ENCODE measurements around the gene SPTSSA. TPM values are rescaled to one million over a fixed set of nuclear protein-coding genes. Genes with fewer than 3 reads are reported as not detected.

The SPTSSA gene
- total and polyA plus RNA-seq, 12 donors, result 20.6 to 205 (median 55.3) TPM

DNA sequence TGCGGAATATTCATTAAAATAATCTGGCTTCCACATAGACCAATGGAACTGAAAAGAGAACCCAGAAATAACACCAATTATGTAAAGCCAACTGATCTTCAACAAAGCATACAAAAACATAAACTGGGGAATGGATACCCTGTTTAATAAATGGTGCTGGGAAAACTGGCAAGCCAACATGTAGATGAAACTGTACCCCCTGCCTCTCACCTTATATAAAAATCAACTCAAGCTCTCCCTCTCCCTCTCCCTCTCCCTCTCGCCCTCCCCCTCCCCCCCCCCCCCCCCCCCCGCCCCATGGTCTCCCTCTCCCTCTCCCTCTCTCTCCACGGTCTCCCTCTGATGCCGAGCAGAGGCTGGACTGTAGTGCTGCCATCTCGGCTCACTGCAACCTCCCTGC, 13.1 kb upstream of the SPTSSA start:
- no peaks in the 10 kb centered on the region for H3K9me3 ChIP-seq (replicated peaks in 1 of 3)
- no peaks in the 10 kb centered on the region for H3K36me3 ChIP-seq (replicated peaks in 1 of 2)
- no peak overlapping the region for H3K27ac ChIP-seq
- intact Hi-C loops (cut with DNase I), result no loop called here
- H3K4me3 ChIP-seq, result no peak overlapping the region
- no peaks in the 10 kb centered on the region for H3K4me1 ChIP-seq (replicated peaks in 1 of 2)
- TF ChIP-seq, protein P1, sequence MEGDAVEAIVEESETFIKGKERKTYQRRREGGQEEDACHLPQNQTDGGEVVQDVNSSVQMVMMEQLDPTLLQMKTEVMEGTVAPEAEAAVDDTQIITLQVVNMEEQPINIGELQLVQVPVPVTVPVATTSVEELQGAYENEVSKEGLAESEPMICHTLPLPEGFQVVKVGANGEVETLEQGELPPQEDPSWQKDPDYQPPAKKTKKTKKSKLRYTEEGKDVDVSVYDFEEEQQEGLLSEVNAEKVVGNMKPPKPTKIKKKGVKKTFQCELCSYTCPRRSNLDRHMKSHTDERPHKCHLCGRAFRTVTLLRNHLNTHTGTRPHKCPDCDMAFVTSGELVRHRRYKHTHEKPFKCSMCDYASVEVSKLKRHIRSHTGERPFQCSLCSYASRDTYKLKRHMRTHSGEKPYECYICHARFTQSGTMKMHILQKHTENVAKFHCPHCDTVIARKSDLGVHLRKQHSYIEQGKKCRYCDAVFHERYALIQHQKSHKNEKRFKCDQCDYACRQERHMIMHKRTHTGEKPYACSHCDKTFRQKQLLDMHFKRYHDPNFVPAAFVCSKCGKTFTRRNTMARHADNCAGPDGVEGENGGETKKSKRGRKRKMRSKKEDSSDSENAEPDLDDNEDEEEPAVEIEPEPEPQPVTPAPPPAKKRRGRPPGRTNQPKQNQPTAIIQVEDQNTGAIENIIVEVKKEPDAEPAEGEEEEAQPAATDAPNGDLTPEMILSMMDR (IDR thresholded peaks at IDR 0.05), result no peak
- TF ChIP-seq POLR2A (IDR thresholded peaks at IDR 0.05), result no peak
- no peak for DNase-seq
- 74 to 97% (median 90%) methylated on average over 2 to 4 of the region's 6 CpGs for WGBS, 4 donors
- H3K27me3 ChIP-seq, result no peaks in the 10 kb centered on the region

DNA sequence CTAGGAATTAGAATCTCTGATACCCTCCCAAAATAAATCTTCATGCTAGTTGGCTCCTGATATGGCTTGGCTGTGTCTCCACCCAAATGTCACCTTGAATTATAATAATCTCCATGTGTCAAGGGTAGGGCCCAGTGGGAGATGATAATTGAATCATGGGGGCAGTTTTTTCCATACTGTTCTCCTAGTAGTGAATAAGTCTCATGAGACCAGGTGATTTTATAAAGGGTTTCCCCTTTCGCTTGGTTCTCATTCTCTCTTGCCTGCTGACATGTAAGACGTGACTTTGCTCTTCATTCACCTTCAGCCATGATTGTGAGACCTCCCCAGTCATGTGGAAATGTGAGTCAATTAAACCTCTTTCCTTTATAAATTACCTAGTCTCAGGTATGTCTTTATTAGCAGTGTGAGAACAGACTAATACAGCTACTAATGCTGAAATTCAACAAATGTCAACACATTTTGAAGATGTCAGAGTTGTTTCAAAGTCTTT, 12.2 kb upstream of the SPTSSA start:
- Histone ChIP-seq H3K27ac (no peak overlapping the region), H3K36me3 (replicated peaks in 1 of 2) (no peaks in the 10 kb centered on the region), H3K27me3 (no peaks in the 10 kb centered on the region), H3K4me1 (replicated peaks in 1 of 2) (no peaks in the 10 kb centered on the region), H3K4me3 (no peak overlapping the region), H3K9me3 (replicated peaks in 1 of 3) (no peaks in the 10 kb centered on the region)
- 82 to 87% (median 85%) methylated on average over 2 of the region's 2 CpGs for WGBS, 4 donors
- no peak for TF ChIP-seq POLR2A (IDR thresholded peaks at IDR 0.05)
- TF ChIP-seq, protein P1 (IDR thresholded peaks at IDR 0.05), result no peak
- no peak for DNase-seq
- intact Hi-C loops (cut with DNase I), result no loop called here

DNA sequence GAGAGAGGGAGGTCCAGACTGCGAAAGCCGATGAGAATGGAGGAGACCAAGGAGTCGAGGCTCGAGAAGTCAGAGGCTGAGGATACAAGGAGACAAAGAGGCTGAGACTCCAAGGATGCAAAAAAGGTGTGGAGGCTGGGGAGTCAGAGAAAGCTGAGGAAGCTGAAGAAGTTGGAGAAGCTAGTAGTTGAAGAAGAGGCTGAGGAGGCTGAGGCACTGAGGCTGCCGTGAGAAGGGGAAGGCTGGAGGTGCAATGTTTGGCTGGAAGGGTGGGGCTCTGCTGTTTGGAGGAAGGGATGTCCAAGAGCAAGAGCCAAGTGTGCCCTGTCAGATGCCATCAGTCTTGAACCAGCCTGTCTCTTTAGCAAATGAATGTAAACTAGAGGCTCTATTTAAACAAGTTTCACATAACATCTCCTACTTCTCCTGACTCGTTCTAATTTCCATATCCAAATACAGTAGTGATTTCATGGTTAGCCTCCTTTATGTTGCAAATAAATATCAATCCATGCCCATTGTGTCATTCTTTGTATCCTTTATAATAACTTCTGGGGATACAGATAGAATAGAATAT, 10.8 kb upstream of the SPTSSA start:
- Histone ChIP-seq H3K4me3 (no peak overlapping the region), H3K27me3 (no peaks in the 10 kb centered on the region), H3K36me3 (replicated peaks in 1 of 2) (no peaks in the 10 kb centered on the region), H3K4me1 (replicated peaks in 1 of 2) (no peaks in the 10 kb centered on the region), H3K27ac (no peak overlapping the region), H3K9me3 (replicated peaks in 1 of 3) (no peaks in the 10 kb centered on the region)
- no peak for TF ChIP-seq POLR2A (IDR thresholded peaks at IDR 0.05)
- TF ChIP-seq, protein P1 (IDR thresholded peaks at IDR 0.05), result no peak
- 72 to 92% (median 88%) methylated on average over 6 of the region's 6 CpGs for WGBS, 4 donors
- intact Hi-C loops (cut with DNase I), result no loop called here
- peak in 1 of 7 donors; percentile 8 for DNase-seq

DNA sequence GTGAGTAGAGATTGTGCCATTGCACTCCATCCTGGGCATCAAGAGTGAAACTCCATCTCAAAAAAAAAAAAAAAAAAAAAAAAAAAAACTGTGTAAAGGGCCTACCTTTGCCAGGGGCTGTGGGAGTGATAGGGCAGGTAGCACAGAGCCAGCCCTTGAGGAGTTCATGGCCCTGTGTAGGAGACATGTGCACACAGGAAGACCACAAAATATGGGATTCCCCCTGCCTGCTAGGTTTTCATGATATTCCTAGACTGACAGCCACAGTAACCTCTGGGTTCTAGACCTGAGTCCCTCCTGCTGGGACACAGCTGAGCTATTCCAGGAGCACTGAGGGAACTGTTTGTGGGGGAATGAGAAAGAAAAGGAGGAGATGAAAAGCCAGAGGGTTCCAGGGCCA, 8.3 kb upstream of the SPTSSA start:
- H3K27ac ChIP-seq, result no peak overlapping the region
- intact Hi-C loops (cut with DNase I), result no loop called here
- no peak overlapping the region for H3K4me3 ChIP-seq
- no peak for TF ChIP-seq POLR2A (IDR thresholded peaks at IDR 0.05)
- TF ChIP-seq, protein P1 (IDR thresholded peaks at IDR 0.05), result no peak
- no peaks in the 10 kb centered on the region for H3K9me3 ChIP-seq (replicated peaks in 1 of 3)
- no peaks in the 10 kb centered on the region for H3K36me3 ChIP-seq (replicated peaks in 1 of 2)
- DNase-seq, result no peak
- no peaks in the 10 kb centered on the region for H3K27me3 ChIP-seq
- H3K4me1 ChIP-seq (replicated peaks in 1 of 2), result no peaks in the 10 kb centered on the region
